PC-9 (cell line): Measurements from ENCODE around the gene SDK2. TPM values are rescaled to one million over a fixed set of nuclear protein-coding genes. Genes with fewer than 3 reads are reported as not detected.

Source experiments
- BruUV-seq: library from RNA; stranded (reverse); fragments of 400-500 nt; replicated peaks from 2 replicates; lab custom pipeline; 2021; lab: Mats Ljungman, UMichigan
- CTCF ChIA-PET: fragments of 300-600 bp; sonication (Branson Sonifier 250); formaldehyde crosslinking; loops from one replicate; lab custom pipeline; 2022; ENCODE audit warnings: antibody characterized with exemption; lab: Charles Lee
- POLR2A ChIA-PET: fragments of 300-600 bp; sonication (Branson Sonifier 250); formaldehyde crosslinking; loops from one replicate; lab custom pipeline; 2022; ENCODE audit warnings: antibody characterized with exemption; ENCODE audit not compliant: unreplicated experiment; lab: Charles Lee
- DNase-seq, 2 experiments: peaks; one replicate each; pipeline versions ENCODE4 v3.0.0 to v3.0.0-alpha.2; 2015 to 2022; ENCODE audit warnings: mixed read lengths in 1 of 2
- H2AFZ ChIP-seq: fragments of 200-600 bp; sonication (generic); 2 replicates; pipeline ENCODE4 v1.8.1; 2017; ENCODE audit warnings: antibody characterized with exemption
- H3F3A ChIP-seq: fragments of 200-600 bp; sonication (generic); 2 replicates; pipeline ENCODE4 v1.8.1; 2017; ENCODE audit warnings: antibody characterized with exemption, mild to moderate bottlenecking, low read depth; ENCODE audit not compliant: insufficient read depth
- H3K27ac ChIP-seq: fragments of 200-600 bp; sonication (generic); 2 replicates; pipeline ENCODE4 v1.6.1; 2016; ENCODE audit warnings: mixed run types
- H3K27me3 ChIP-seq: fragments of 200-600 bp; sonication (generic); 2 replicates; pipeline ENCODE4 v1.6.1; 2016; ENCODE audit warnings: low read depth, mixed run types; ENCODE audit not compliant: insufficient read depth
- H3K36me3 ChIP-seq: fragments of 200-600 bp; sonication (generic); 2 replicates; pipeline ENCODE4 v1.6.1; 2016; ENCODE audit warnings: low read depth, mixed run types
- H3K4me1 ChIP-seq: fragments of 200-600 bp; sonication (generic); replicated peaks from 2 replicates; pipeline ENCODE4 v1.6.1; 2016; ENCODE audit warnings: mixed run types; ENCODE audit not compliant: insufficient read depth
- H3K4me2 ChIP-seq: fragments of 200-600 bp; sonication (generic); 2 replicates; pipeline ENCODE4 v1.6.1; 2017; ENCODE audit warnings: mixed run types
- H3K4me3 ChIP-seq: fragments of 200-600 bp; sonication (generic); 2 replicates; pipeline ENCODE4 v1.6.1; 2016; ENCODE audit warnings: mixed run types
- H3K79me2 ChIP-seq: fragments of 200-600 bp; sonication (generic); 2 replicates; pipeline ENCODE4 v1.6.1; 2017; ENCODE audit warnings: low read depth, mixed run types
- H3K9me2 ChIP-seq: fragments of 200-600 bp; sonication (generic); 2 replicates; pipeline ENCODE4 v1.8.1; 2017; ENCODE audit warnings: mild to moderate bottlenecking; ENCODE audit not compliant: insufficient read depth
- H3K9me3 ChIP-seq: fragments of 200-600 bp; sonication (generic); 2 replicates; pipeline ENCODE4 v1.8.1; 2016; ENCODE audit warnings: low read depth; ENCODE audit not compliant: insufficient read depth
- H4K20me1 ChIP-seq: fragments of 200-600 bp; sonication (generic); 2 replicates; pipeline ENCODE4 v1.8.1; 2017; ENCODE audit not compliant: insufficient read depth
- CTCF ChIP-seq: fragments of 200-600 bp; sonication (generic); conservative IDR thresholded peaks from 2 replicates; pipeline ENCODE4 v1.6.1; 2017; ENCODE audit warnings: mixed run types, antibody characterized with exemption, mild to moderate bottlenecking, moderate library complexity
- EZH2 ChIP-seq: fragments of 200-600 bp; sonication (generic); IDR thresholded peaks from 2 replicates; pipeline ENCODE4 v1.8.0; 2017; ENCODE audit warnings: antibody characterized with exemption, low read depth
- intact Hi-C: fragments of 100-400 bp; cut with micrococcal nuclease; formaldehyde crosslinking; loops from one replicate; pipeline ENCODE4 v1.10.0; 2022; ENCODE audit not compliant: unreplicated experiment
- total RNA-seq: library from RNA; stranded (reverse); gene quantifications from 2 replicates; pipeline ENCODE4 v1.2.3, GENCODE V29; 2021

The SDK2 gene
- total RNA-seq, 1 experiment from 2014 or later: 0.04 TPM

- Histone ChIP-seq H3K36me3 (no peaks in the 10 kb centered on the region), H3K4me1 (no peaks in the 10 kb centered on the region), H3K4me2 (no peak overlapping the region), H3K4me3 (no peak overlapping the region), H4K20me1 (no peaks in the 10 kb centered on the region), H3K9me2 (no peaks in the 10 kb centered on the region), H3K9me3 (no peaks in the 10 kb centered on the region), H3K27ac (no peak overlapping the region), H2AFZ (no peak overlapping the region), H3F3A (no peaks in the 10 kb centered on the region), H3K27me3 (peaks cover 100% of the 10 kb centered on the region), H3K79me2 (no peaks in the 10 kb centered on the region)
- TF ChIP-seq EZH2 (no peak), CTCF (no peak)
- intact Hi-C loops: no loop called here
- POLR2A ChIA-PET: no interaction called here
- DNase-seq: no peak
- BruUV-seq: no TSS peak
- CTCF ChIA-PET: no interaction called here
Observed at GRCh38 chr17:73545109-73546032, 98.9 kb downstream of the SDK2 start.

- Histone ChIP-seq H3K4me3 (no peak overlapping the region), H3K4me2 (no peak overlapping the region), H4K20me1 (no peaks in the 10 kb centered on the region), H3K4me1 (no peaks in the 10 kb centered on the region), H3K9me3 (no peaks in the 10 kb centered on the region), H3F3A (no peaks in the 10 kb centered on the region), H3K9me2 (no peaks in the 10 kb centered on the region), H3K36me3 (no peaks in the 10 kb centered on the region), H2AFZ (no peak overlapping the region), H3K27ac (no peak overlapping the region), H3K27me3 (peaks cover 99% of the 10 kb centered on the region), H3K79me2 (no peaks in the 10 kb centered on the region)
- ChIA-PET CTCF (no interaction called here), POLR2A (interaction anchor here (0.5 kb wide), 1 partner anchor 1522 kb away, joined by 3 read pairs; no protein-coding TSS in a partner anchor)
- DNase-seq: no peak
- no TSS peak for BruUV-seq
- intact Hi-C loops: no loop called here
- TF ChIP-seq EZH2: no peak
- TF ChIP-seq CTCF: no peak
Observed at GRCh38 chr17:73544333-73544732, 99.9 kb downstream of the SDK2 start.

- no TSS peak for BruUV-seq
- intact Hi-C loops: no loop called here
- Histone ChIP-seq H3F3A (no peaks in the 10 kb centered on the region), H3K4me2 (no peak overlapping the region), H3K9me2 (no peaks in the 10 kb centered on the region), H3K27ac (no peak overlapping the region), H3K36me3 (no peaks in the 10 kb centered on the region), H3K4me3 (no peak overlapping the region), H2AFZ (no peak overlapping the region), H3K79me2 (no peaks in the 10 kb centered on the region), H3K27me3 (peaks cover 98% of the 10 kb centered on the region), H4K20me1 (no peaks in the 10 kb centered on the region), H3K9me3 (no peaks in the 10 kb centered on the region), H3K4me1 (no peaks in the 10 kb centered on the region)
- no peak for DNase-seq
- POLR2A ChIA-PET: no interaction called here
- TF ChIP-seq EZH2: no peak
- TF ChIP-seq CTCF: no peak
- CTCF ChIA-PET: no interaction called here
Observed at GRCh38 chr17:73542323-73542722, 101.9 kb downstream of the SDK2 start.
